CD4-positive, alpha-beta memory T cell (primary cell): Measurements from ENCODE around the gene GABRQ. TPM values are rescaled to one million over a fixed set of nuclear protein-coding genes. Genes with fewer than 3 reads are reported as not detected.

Experiments
- CTCF ChIA-PET: fragments of 350-600 bp; sonication (Branson Sonifier 250); formaldehyde crosslinking; loops from one replicate; lab custom pipeline; 2021; ENCODE audit warnings: inconsistent platforms; ENCODE audit not compliant: partially characterized antibody; lab: Charles Lee
- POLR2A ChIA-PET: fragments of 350-600 bp; sonication (Branson Sonifier 250); formaldehyde crosslinking; loops from one replicate; lab custom pipeline; 2021; ENCODE audit not compliant: partially characterized antibody; lab: Charles Lee
- DNase-seq, 5 donors: peaks; one replicate each; pipeline versions ENCODE4 v3.0.0 to v3.0.0-alpha.2; 2020 to 2022; ENCODE audit warnings: mixed read lengths in 1 of 5
- H3K27ac ChIP-seq: one replicate; pipeline ENCODE4 v1.7.0; 2013; ENCODE audit warnings: low read depth, low read length
- H3K27me3 ChIP-seq: 2 replicates; pipeline ENCODE4 v1.7.0; 2013; ENCODE audit warnings: mild to moderate bottlenecking, low read length, moderate library complexity; ENCODE audit not compliant: insufficient read depth
- H3K36me3 ChIP-seq: 2 replicates; pipeline ENCODE4 v1.7.0; 2013; ENCODE audit warnings: mild to moderate bottlenecking, low read length, moderate library complexity; ENCODE audit not compliant: insufficient read depth
- H3K4me1 ChIP-seq: 2 replicates; pipeline ENCODE4 v1.7.0; 2013; ENCODE audit warnings: mild to moderate bottlenecking, low read length, moderate library complexity; ENCODE audit not compliant: insufficient read depth
- H3K4me3 ChIP-seq, 2 donors: one replicate each; pipeline ENCODE4 v1.7.0; 2013; ENCODE audit warnings: low read length in 2 of 2, mild to moderate bottlenecking in 1 of 2
- H3K9me3 ChIP-seq, 2 donors: one replicate each; pipeline ENCODE4 v1.7.0; 2013; ENCODE audit warnings: low read length in 2 of 2, control low read depth in 1 of 2; ENCODE audit not compliant: control insufficient read depth in 1 of 2
- H3K27ac Mint-ChIP-seq, 7 donors: one replicate each; pipeline ENCODE4 v1.8.0; 2020 to 2021; ENCODE audit warnings: mixed read lengths in 7 of 7, mild to moderate bottlenecking in 6 of 7, inconsistent platforms in 3 of 7, moderate library complexity in 3 of 7
- H3K27me3 Mint-ChIP-seq, 2 donors: one replicate each; pipeline ENCODE4 v1.8.0; 2020 to 2021; ENCODE audit warnings: mixed read lengths in 2 of 2
- H3K36me3 Mint-ChIP-seq, 2 donors: one replicate each; pipeline ENCODE4 v1.8.0; 2020 to 2021; ENCODE audit warnings: mixed read lengths in 2 of 2, inconsistent platforms in 1 of 2, mild to moderate bottlenecking in 1 of 2
- H3K4me1 Mint-ChIP-seq, 4 donors: one replicate each; pipeline ENCODE4 v1.8.0; 2020 to 2021; ENCODE audit warnings: mixed read lengths in 4 of 4, mild to moderate bottlenecking in 1 of 4
- H3K4me3 Mint-ChIP-seq, 8 donors: one replicate each; pipeline ENCODE4 v1.8.0; 2020 to 2021; ENCODE audit warnings: mixed read lengths in 8 of 8, mild to moderate bottlenecking in 7 of 8, moderate library complexity in 6 of 8, inconsistent platforms in 3 of 8
- H3K9me3 Mint-ChIP-seq, 8 donors: one replicate each; pipeline ENCODE4 v1.8.0; 2020 to 2021; ENCODE audit warnings: mixed read lengths in 8 of 8, mild to moderate bottlenecking in 5 of 8, inconsistent platforms in 3 of 8, moderate library complexity in 1 of 8
- intact Hi-C: fragments of 100-400 bp; cut with micrococcal nuclease; formaldehyde crosslinking; loops from one replicate; pipeline ENCODE4 v1.15.1; 2023
- polyA plus RNA-seq, 2 donors: library from polyadenylated mRNA; unstranded; fragments of 300-500 nt; fragmentation: Illumina TruSeq; gene quantifications; one replicate each; pipeline ENCODE4 v1.2.3, GENCODE V29; 2021
- total RNA-seq, 2 experiments: library from RNA; stranded (reverse); gene quantifications; one replicate each; pipeline ENCODE4 v1.2.3, GENCODE V29; 2021

Gene GABRQ
- total RNA-seq (not detected), polyA plus RNA-seq (not detected)

DNA sequence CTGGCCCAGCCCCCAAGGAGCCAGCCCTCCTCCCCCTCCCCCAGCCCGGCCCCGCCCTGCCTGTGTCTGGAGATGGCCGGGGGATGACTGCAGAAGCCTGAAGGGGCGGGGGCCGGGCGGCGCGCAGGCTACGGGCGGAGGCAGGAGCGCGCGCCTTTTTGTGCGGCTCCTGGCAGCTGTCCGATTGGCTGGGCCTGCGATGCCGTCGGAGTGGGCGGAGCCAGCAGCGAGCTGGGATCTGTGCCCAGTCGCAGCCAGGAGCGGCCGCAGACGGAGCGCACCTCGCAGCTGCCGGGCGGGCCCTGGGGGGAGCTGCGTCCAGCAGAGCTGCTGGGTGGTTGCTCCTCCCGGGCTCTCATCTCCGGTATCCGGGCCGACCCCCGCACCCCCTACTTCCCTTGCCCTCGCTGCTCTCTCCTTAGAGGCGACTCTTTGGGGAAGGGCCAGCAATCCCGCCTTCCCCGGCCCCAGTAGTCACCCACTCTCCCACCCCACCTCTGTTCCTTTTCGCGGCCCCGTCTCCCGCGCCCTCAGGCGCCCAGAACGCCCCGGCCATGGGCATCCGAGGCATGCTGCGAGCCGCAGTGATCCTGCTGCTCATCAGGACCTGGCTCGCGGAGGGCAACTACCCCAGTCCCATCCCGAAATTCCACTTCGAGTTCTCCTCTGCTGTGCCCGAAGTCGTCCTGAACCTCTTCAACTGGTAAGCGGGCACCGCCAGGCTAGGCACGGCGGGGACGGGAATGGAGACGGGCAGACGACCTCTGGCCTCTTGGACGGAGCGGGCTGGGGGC is at the start of gene GABRQ:
GABRQ (plus strand) TSS at position 247 of the 794 bp plus-strand sequence; CDS start at position 555, 308 bp downstream.
- Mint-ChIP-seq H3K27ac (no peak within 1 kb of the TSS), H3K4me3 (no peak within 1 kb of the TSS), H3K4me1 (no peaks in the 10 kb centered on the region), H3K36me3 (no peaks in the 10 kb centered on the region), H3K27me3 (peaks cover 11 to 14% of the 10 kb centered on the region in 2 donors), H3K9me3 (no peaks in the 10 kb centered on the region)
- CTCF ChIA-PET = no interaction called here
- POLR2A ChIA-PET = no interaction called here
- Histone ChIP-seq H3K27me3 (no peaks in the 10 kb centered on the region), H3K9me3 (no peaks in the 10 kb centered on the region), H3K4me1 (no peaks in the 10 kb centered on the region), H3K4me3 (no peak within 1 kb of the TSS), H3K36me3 (no peaks in the 10 kb centered on the region), H3K27ac (no peak within 1 kb of the TSS)
- DNase-seq = no peak
- intact Hi-C loops = no loop called here

DNA sequence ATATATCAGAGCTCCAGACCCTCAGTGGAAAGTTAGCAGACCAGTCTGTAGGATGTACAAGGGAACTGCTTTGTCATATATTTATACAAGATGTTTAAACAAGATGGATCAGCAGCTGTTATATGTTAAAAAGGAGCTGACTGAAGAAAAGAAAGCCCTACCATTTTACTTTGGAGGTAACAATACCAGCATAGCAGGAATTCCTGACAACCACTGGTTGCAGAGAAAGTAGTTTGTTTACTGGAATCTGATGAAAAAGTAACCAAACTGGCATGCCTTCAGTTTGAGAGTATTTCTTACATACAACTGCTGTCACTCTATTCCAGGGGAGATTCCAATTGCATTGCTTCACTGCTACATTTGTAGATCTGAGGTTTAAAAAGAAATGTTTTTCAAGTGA is 49.5 kb upstream of the GABRQ start:
- Mint-ChIP-seq H3K9me3 (peaks cover 0 to 10% (median 0%) of the 10 kb centered on the region in 8 donors), H3K4me3 (no peak overlapping the region), H3K27me3 (peaks cover 0 to 2% of the 10 kb centered on the region in 2 donors), H3K36me3 (no peaks in the 10 kb centered on the region), H3K4me1 (no peaks in the 10 kb centered on the region), H3K27ac (no peak overlapping the region)
- H3K9me3 ChIP-seq = no peaks in the 10 kb centered on the region
- H3K27me3 ChIP-seq = no peaks in the 10 kb centered on the region
- DNase-seq = no peak
- ChIA-PET CTCF (no interaction called here), POLR2A (no interaction called here)
- intact Hi-C loops = no loop called here
- no peak overlapping the region for H3K4me3 ChIP-seq
- no peak overlapping the region for H3K27ac ChIP-seq
- H3K4me1 ChIP-seq = no peaks in the 10 kb centered on the region
- no peaks in the 10 kb centered on the region for H3K36me3 ChIP-seq

DNA sequence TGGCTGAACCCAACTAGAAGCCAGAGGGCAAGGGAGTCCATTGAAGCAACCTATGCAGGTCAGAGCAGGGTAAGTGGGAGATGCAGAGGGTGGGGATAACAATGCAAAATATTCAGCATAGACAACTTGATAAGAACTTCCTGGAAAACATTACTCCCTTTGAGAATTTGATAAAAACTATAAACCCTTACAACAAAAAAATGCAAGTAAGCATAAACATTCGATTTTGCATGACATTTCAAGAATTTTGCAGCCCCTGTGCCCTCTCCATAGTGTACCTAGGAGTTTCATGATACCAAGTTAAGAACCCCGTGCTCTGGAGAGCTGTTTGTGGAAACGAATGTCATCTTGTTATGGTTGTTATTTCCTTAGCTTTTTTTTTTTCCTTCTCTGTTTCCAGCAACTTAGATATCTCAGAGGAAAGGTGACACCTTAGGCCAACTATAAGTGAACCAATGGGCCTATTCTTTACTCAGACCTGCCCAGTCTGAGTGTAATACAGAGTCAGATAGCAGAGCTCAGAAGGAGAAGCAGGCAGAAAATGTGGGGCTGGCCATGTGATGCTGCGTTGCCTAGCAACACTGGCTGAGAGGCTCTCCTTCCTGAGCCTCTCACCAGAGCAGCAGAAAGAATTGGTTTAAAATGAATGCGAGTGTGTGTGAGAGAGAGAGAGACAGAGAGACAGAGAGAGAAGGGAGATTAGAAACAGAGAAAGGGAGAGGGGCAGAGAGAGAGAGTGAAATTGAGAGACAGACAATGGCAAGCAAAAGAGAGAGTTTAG is 36.7 kb upstream of the GABRQ start:
- no peaks in the 10 kb centered on the region for H3K36me3 Mint-ChIP-seq
- Histone ChIP-seq H3K36me3 (no peaks in the 10 kb centered on the region), H3K9me3 (no peaks in the 10 kb centered on the region), H3K4me1 (no peaks in the 10 kb centered on the region), H3K27me3 (no peaks in the 10 kb centered on the region), H3K4me3 (no peak overlapping the region), H3K27ac (no peak overlapping the region)
- H3K27ac Mint-ChIP-seq = no peak overlapping the region
- ChIA-PET CTCF (no interaction called here), POLR2A (no interaction called here)
- no peaks in the 10 kb centered on the region for H3K4me1 Mint-ChIP-seq
- intact Hi-C loops = no loop called here
- peaks cover 0 to 4% (median 0%) of the 10 kb centered on the region in 8 donors for H3K9me3 Mint-ChIP-seq
- H3K27me3 Mint-ChIP-seq = peaks cover 0 to 3% of the 10 kb centered on the region in 2 donors
- no peak for DNase-seq
- no peak overlapping the region for H3K4me3 Mint-ChIP-seq

GRCh38 chrX:152601848-152602616 is 35.7 kb upstream of the GABRQ start:
- H3K4me3 ChIP-seq = no peak overlapping the region
- CTCF ChIA-PET = no interaction called here
- no peaks in the 10 kb centered on the region for H3K9me3 ChIP-seq
- H3K4me1 Mint-ChIP-seq = no peaks in the 10 kb centered on the region
- H3K27ac ChIP-seq = no peak overlapping the region
- intact Hi-C loops = no loop called here
- H3K27ac Mint-ChIP-seq = no peak overlapping the region
- no peak for DNase-seq
- no peaks in the 10 kb centered on the region for H3K4me1 ChIP-seq
- no peaks in the 10 kb centered on the region for H3K36me3 Mint-ChIP-seq
- no peaks in the 10 kb centered on the region for H3K27me3 ChIP-seq
- peaks cover 0 to 11% (median under 1%) of the 10 kb centered on the region in 8 donors for H3K9me3 Mint-ChIP-seq
- POLR2A ChIA-PET = no interaction called here
- peaks cover 0 to 3% of the 10 kb centered on the region in 2 donors for H3K27me3 Mint-ChIP-seq
- H3K4me3 Mint-ChIP-seq = no peak overlapping the region
- H3K36me3 ChIP-seq = no peaks in the 10 kb centered on the region

DNA sequence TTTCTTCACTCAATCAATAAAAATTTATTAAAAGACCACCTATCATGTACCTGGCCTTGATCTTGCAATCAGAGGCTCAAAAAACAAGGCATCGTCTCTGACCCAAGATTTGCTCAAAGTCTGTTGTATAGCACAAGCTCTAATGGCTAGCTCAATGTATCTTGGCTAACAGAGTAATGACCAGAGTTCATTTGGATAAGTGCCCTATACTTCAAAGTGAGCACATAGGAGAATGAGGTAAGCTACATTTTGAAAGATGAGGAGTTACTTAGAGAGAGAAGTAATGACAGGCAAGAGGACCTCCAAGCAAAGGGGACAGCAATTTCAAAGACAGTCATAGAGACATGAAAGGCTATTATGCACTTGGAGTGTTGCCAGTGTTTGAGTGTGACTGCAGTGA is 22.9 kb upstream of the GABRQ start:
- Histone ChIP-seq H3K4me1 (no peaks in the 10 kb centered on the region), H3K9me3 (no peaks in the 10 kb centered on the region), H3K27ac (no peak overlapping the region), H3K36me3 (no peaks in the 10 kb centered on the region), H3K27me3 (no peaks in the 10 kb centered on the region), H3K4me3 (no peak overlapping the region)
- no peaks in the 10 kb centered on the region for H3K4me1 Mint-ChIP-seq
- intact Hi-C loops = no loop called here
- ChIA-PET POLR2A (no interaction called here), CTCF (no interaction called here)
- H3K27ac Mint-ChIP-seq = no peak overlapping the region
- H3K9me3 Mint-ChIP-seq = peaks cover 0 to 4% (median 0%) of the 10 kb centered on the region in 8 donors
- peaks cover 1 to 2% of the 10 kb centered on the region in 2 donors for H3K27me3 Mint-ChIP-seq
- no peak overlapping the region for H3K4me3 Mint-ChIP-seq
- no peak for DNase-seq
- no peaks in the 10 kb centered on the region for H3K36me3 Mint-ChIP-seq

- Mint-ChIP-seq H3K9me3 (peaks cover 0 to 4% (median 0%) of the 10 kb centered on the region in 8 donors), H3K27ac (no peak overlapping the region), H3K36me3 (no peaks in the 10 kb centered on the region), H3K4me1 (no peaks in the 10 kb centered on the region), H3K4me3 (peak overlapping the region in 1 of 8 donors; percentile 26), H3K27me3 (peaks cover 2 to 4% of the 10 kb centered on the region in 2 donors)
- H3K9me3 ChIP-seq = no peaks in the 10 kb centered on the region
- H3K36me3 ChIP-seq = no peaks in the 10 kb centered on the region
- H3K27me3 ChIP-seq = no peaks in the 10 kb centered on the region
- H3K27ac ChIP-seq = no peak overlapping the region
- intact Hi-C loops = no loop called here
- POLR2A ChIA-PET = no interaction called here
- no peak for DNase-seq
- CTCF ChIA-PET = no interaction called here
- H3K4me1 ChIP-seq = no peaks in the 10 kb centered on the region
- H3K4me3 ChIP-seq = no peak overlapping the region
Observed at GRCh38 chrX:152619897-152620296, 17.8 kb upstream of the GABRQ start.
